HFF-Myc (cell line): ENCODE results near the gene GALR3.

Source experiments
- DNase-seq: peaks from one replicate; pipeline ENCODE4 v3.0.0-alpha.2; 2011; ENCODE audit warnings: low read depth; ENCODE audit errors: extremely low read depth
- H3K4me3 ChIP-seq: replicated peaks from 2 replicates; pipeline ENCODE4 v1.5.1; 2011; ENCODE audit warnings: low read depth, mild to moderate bottlenecking, control low read depth, low read length
- CTCF ChIP-seq: IDR thresholded peaks from 2 replicates; pipeline ENCODE4 v1.5.1; 2012; ENCODE audit warnings: mild to moderate bottlenecking, low read depth, low read length, control low read depth; ENCODE audit errors: missing control alignments

The GALR3 gene

GRCh38 chr22:37803639-37804351 lies 19.4 kb upstream of the GALR3 start:
- no peak for TF ChIP-seq CTCF
- no peak for DNase-seq
- no peak overlapping the region; the same call in 1 of the 2 replicates for H3K4me3 ChIP-seq

DNA sequence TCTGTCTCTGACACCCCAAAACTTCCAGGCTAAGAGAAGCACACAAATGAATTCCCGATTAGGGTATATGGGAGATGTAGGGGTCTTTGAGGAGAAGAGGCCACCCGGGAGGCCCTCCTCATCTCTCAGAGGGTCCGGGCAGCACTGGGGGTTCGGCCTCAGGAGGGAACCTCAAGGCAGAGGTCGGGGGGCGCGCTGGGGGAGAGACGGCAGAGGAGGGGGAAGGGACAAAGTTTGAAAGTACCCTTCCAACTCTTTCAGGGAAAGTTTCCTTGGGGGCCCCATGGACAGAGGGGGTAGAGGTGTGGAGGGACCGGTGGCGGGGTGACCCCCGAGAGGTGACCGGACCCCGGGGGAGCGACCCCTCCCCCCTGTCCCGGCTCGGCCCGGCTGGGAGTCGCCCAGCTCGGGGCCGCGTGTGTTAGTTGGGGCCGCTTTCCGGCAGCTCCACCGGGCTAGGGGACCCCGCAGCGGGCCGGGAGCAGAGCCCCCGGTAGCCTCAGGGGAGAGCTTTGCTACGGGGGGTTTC lies 18.8 kb upstream of the GALR3 start:
- H3K4me3 ChIP-seq: peak overlapping the region; percentile 70
- no peak for TF ChIP-seq CTCF
- DNase-seq: no peak

GRCh38 chr22:37804881-37805809 lies 18.0 kb upstream of the GALR3 start:
- TF ChIP-seq CTCF: no peak
- H3K4me3 ChIP-seq: peak overlapping the region; percentile 70
- DNase-seq: peak; percentile 41

- peak overlapping the region; percentile 70 for H3K4me3 ChIP-seq
- no peak for TF ChIP-seq CTCF
- DNase-seq: no peak
These were observed 17.3 kb upstream of the GALR3 start for GRCh38 chr22:37805810-37806277.

GRCh38 chr22:37806409-37807333 lies 16.5 kb upstream of the GALR3 start:
- DNase-seq: no peak
- peak overlapping the region; percentile 70 for H3K4me3 ChIP-seq
- no peak for TF ChIP-seq CTCF
